ENCODE results near the gene SCGB1C1. TPM values are rescaled to one million over a fixed set of nuclear protein-coding genes. Genes with fewer than 3 reads are reported as not detected.
A peak's percentile ranks its signal among the peaks of the same experiment; 100 is the strongest.

The SCGB1C1 gene
- total and polyA plus RNA-seq, 2 donors (not counting 1 experiment from before 2014, with no cell fraction given), result not detected

DNA sequence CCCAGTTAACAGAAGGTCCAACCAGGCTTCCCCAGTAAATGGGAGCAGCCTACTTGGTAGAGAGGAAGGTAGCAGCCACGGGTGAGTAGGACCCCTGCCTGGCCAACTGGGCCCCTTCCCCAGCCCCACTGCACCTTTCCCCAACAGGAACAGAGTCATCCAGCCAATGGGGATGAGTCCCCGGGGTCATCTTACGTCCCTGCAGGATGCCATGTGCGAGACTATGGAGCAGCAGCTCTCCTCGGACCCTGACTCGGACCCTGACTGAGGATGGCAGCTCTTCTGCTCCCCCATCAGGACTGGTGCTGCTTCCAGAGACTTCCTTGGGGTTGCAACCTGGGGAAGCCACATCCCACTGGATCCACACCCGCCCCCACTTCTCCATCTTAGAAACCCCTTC, 21.2 kb downstream of the SCGB1C1 start:
- peaks cover 22% of the 10 kb centered on the region for H3K79me2 ChIP-seq (ENCODE audit: control insufficient read depth, insufficient read depth, low read length)
- peaks cover 11 to 16% of the 10 kb centered on the region in 2 donors for H3K4me1 ChIP-seq (ENCODE audit: control insufficient read depth in 2 of 2, insufficient read depth in 2 of 2, low read length in 2 of 2)
- H3K36me3 ChIP-seq (replicated peaks in 1 of 2; ENCODE audit: control extremely low read depth in 1 of 2, control insufficient read depth in 1 of 2, extremely low read depth in 1 of 2, insufficient read depth in 2 of 2, low read length in 1 of 2), result peaks cover 0 to 67% of the 10 kb centered on the region in 2 experiments
- H3K27ac ChIP-seq (ENCODE audit: low read length in 2 of 2), result no peak overlapping the region
- no peak overlapping the region for H2AFZ ChIP-seq (ENCODE audit: insufficient read depth, low read depth, low read length, poor library complexity, severe bottlenecking)
- H3K27me3 Mint-ChIP-seq, result no peaks in the 10 kb centered on the region
- H3K9me3 Mint-ChIP-seq (ENCODE audit: insufficient read depth), result no peaks in the 10 kb centered on the region
- no peak overlapping the region for H3K9ac ChIP-seq (ENCODE audit: low read length)
- intact Hi-C loops (cut with micrococcal nuclease), result no loop called here
- H3K9me3 ChIP-seq (ENCODE audit: control extremely low read depth in 1 of 3, control insufficient read depth in 2 of 3, insufficient read depth in 1 of 3, low read length in 2 of 3), result no peaks in the 10 kb centered on the region
- no peak for DNase-seq
- peaks cover 42% of the 10 kb centered on the region for H4K20me1 ChIP-seq (ENCODE audit: control insufficient read depth, insufficient read depth, low read length, poor library complexity, severe bottlenecking)
- CTCF ChIA-PET, result no interaction called here
- TF ChIP-seq EZH2 (IDR thresholded peaks at IDR 0.05; ENCODE audit: borderline replicate concordance, insufficient read depth, low read depth, low read length, poor library complexity, severe bottlenecking), result no peak
- TF ChIP-seq, protein P1, sequence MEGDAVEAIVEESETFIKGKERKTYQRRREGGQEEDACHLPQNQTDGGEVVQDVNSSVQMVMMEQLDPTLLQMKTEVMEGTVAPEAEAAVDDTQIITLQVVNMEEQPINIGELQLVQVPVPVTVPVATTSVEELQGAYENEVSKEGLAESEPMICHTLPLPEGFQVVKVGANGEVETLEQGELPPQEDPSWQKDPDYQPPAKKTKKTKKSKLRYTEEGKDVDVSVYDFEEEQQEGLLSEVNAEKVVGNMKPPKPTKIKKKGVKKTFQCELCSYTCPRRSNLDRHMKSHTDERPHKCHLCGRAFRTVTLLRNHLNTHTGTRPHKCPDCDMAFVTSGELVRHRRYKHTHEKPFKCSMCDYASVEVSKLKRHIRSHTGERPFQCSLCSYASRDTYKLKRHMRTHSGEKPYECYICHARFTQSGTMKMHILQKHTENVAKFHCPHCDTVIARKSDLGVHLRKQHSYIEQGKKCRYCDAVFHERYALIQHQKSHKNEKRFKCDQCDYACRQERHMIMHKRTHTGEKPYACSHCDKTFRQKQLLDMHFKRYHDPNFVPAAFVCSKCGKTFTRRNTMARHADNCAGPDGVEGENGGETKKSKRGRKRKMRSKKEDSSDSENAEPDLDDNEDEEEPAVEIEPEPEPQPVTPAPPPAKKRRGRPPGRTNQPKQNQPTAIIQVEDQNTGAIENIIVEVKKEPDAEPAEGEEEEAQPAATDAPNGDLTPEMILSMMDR (IDR thresholded peaks at IDR 0.05), result no peak
- no peak overlapping the region for H3K4me3 Mint-ChIP-seq
- H3K27me3 ChIP-seq (replicated peaks in 1 of 4; ENCODE audit: control extremely low read depth in 1 of 4, control insufficient read depth in 3 of 4, insufficient read depth in 4 of 4, low read length in 3 of 4), result no peaks in the 10 kb centered on the region
- WGBS (ENCODE audit: insufficient coverage), result 96% methylated on average over 7 of the region's 7 CpGs
- H3K4me3 ChIP-seq (ENCODE audit: control extremely low read depth in 1 of 5, extremely low read depth in 1 of 5, insufficient read depth in 1 of 5, low read depth in 2 of 5, low read length in 4 of 5), result no peak overlapping the region
- no peak overlapping the region for H3K27ac Mint-ChIP-seq
- H3K4me2 ChIP-seq (replicated peaks; ENCODE audit: low read depth, low read length, poor library complexity, severe bottlenecking), result no peak overlapping the region
- no peak for ATAC-seq (ENCODE audit: low read depth)
- peaks cover 15% of the 10 kb centered on the region for H3K4me1 Mint-ChIP-seq
- POLR2A ChIA-PET, result no interaction called here

DNA sequence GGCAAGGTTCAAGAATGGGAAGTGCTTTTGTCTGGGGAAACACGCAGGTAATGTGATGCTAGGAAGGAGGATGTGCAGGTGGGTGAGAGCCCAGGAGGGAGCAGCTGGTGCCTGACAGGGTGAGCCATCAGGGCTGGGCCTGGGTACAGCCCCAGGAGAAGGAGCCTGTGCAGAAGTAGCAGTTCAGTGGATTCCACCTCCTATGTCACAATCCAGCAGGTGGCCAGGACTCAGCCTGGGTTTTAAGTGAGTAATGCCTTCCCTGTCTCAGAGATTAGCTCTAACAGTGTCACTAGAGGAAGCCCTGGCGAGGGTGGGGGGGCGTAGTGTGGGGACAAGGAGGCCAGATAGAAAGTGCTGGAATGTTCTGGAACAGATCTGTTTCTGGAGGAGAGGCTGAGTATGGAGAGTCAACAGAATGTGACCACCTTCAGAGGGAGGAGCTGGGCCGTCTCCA, 22.7 kb downstream of the SCGB1C1 start:
- DNase-seq, result no peak
- H3K9me3 Mint-ChIP-seq (ENCODE audit: insufficient read depth), result no peaks in the 10 kb centered on the region
- Histone ChIP-seq H3K36me3 (replicated peaks in 1 of 2; ENCODE audit: control extremely low read depth in 1 of 2, control insufficient read depth in 1 of 2, extremely low read depth in 1 of 2, insufficient read depth in 2 of 2, low read length in 1 of 2) (peaks cover 0 to 59% of the 10 kb centered on the region in 2 experiments), H3K9me3 (ENCODE audit: control extremely low read depth in 1 of 3, control insufficient read depth in 2 of 3, insufficient read depth in 1 of 3, low read length in 2 of 3) (no peaks in the 10 kb centered on the region), H3K4me2 (replicated peaks; ENCODE audit: low read depth, low read length, poor library complexity, severe bottlenecking) (no peak overlapping the region), H3K27ac (ENCODE audit: low read length in 2 of 2) (no peak overlapping the region), H3K27me3 (replicated peaks in 1 of 4; ENCODE audit: control extremely low read depth in 1 of 4, control insufficient read depth in 3 of 4, insufficient read depth in 4 of 4, low read length in 3 of 4) (no peaks in the 10 kb centered on the region), H4K20me1 (ENCODE audit: control insufficient read depth, insufficient read depth, low read length, poor library complexity, severe bottlenecking) (peaks cover 27% of the 10 kb centered on the region), H2AFZ (ENCODE audit: insufficient read depth, low read depth, low read length, poor library complexity, severe bottlenecking) (no peak overlapping the region), H3K4me3 (ENCODE audit: control extremely low read depth in 1 of 5, extremely low read depth in 1 of 5, insufficient read depth in 1 of 5, low read depth in 2 of 5, low read length in 4 of 5) (no peak overlapping the region), H3K9ac (ENCODE audit: low read length) (no peak overlapping the region), H3K79me2 (ENCODE audit: control insufficient read depth, insufficient read depth, low read length) (peaks cover 8% of the 10 kb centered on the region), H3K4me1 (ENCODE audit: control insufficient read depth in 2 of 2, insufficient read depth in 2 of 2, low read length in 2 of 2) (peaks cover 0 to 1% of the 10 kb centered on the region in 2 donors)
- H3K27ac Mint-ChIP-seq, result peak overlapping the region; percentile 53
- intact Hi-C loops (cut with micrococcal nuclease), result no loop called here
- no peaks in the 10 kb centered on the region for H3K27me3 Mint-ChIP-seq
- POLR2A ChIA-PET, result no interaction called here
- ATAC-seq (ENCODE audit: low read depth), result no peak
- 89% methylated on average over 4 of the region's 4 CpGs for WGBS (ENCODE audit: insufficient coverage)
- CTCF ChIA-PET, result interaction anchor here (0.8 kb wide), 1 partner anchor 152 kb away, joined by 3 read pairs; no protein-coding TSS in a partner anchor
- peaks cover 7% of the 10 kb centered on the region for H3K4me1 Mint-ChIP-seq
- TF ChIP-seq EZH2 (IDR thresholded peaks at IDR 0.05; ENCODE audit: borderline replicate concordance, insufficient read depth, low read depth, low read length, poor library complexity, severe bottlenecking), result no peak
- TF ChIP-seq, protein P1 (IDR thresholded peaks at IDR 0.05), result no peak
- no peak overlapping the region for H3K4me3 Mint-ChIP-seq
